Endothelial cell of umbilical vein (primary cell): ENCODE measurements around the gene ADD2. TPM values are rescaled to one million over a fixed set of nuclear protein-coding genes. Genes with fewer than 3 reads are reported as not detected.

ENCODE experiments used
- BruUV-seq: library from RNA; stranded (reverse); fragments of 400-500 nt; replicated peaks from 2 replicates; lab custom pipeline; 2021; lab: Mats Ljungman, UMichigan
- CTCF ChIA-PET: fragments of 300-600, 350-600 bp; sonication (Branson Sonifier 250); formaldehyde crosslinking; loops from one replicate; lab custom pipeline; 2021; ENCODE audit warnings: antibody characterized with exemption, inconsistent platforms; lab: Charles Lee
- POLR2A ChIA-PET: fragments of 300-600, 350-600 bp; sonication (Branson Sonifier 250); formaldehyde crosslinking; loops from one replicate; lab custom pipeline; 2021; ENCODE audit warnings: antibody characterized with exemption, inconsistent platforms; lab: Charles Lee
- DNase-seq: peaks from one replicate; pipeline ENCODE4 v3.0.0-alpha.2; 2011; ENCODE audit warnings: low read depth, low spot score
- FAIRE-seq: peaks from 2 replicates; lab custom pipeline; 2011; peaks lifted over from hg19 to GRCh38; lab: Jason Lieb, UNC
- H2AFZ ChIP-seq: 2 replicates; pipeline ENCODE4 v1.6.0; 2012; ENCODE audit warnings: low read depth, low read length, control low read depth, inconsistent platforms
- H3K27ac ChIP-seq: 2 replicates; pipeline ENCODE4 v1.5.1; 2011; ENCODE audit warnings: low read depth, mild to moderate bottlenecking, control low read depth, low read length, moderate library complexity; ENCODE audit not compliant: insufficient read depth
- H3K27me3 ChIP-seq, 2 experiments: 2 replicates each; pipeline versions ENCODE4 v1.6.0 to v1.6.1; 2011; ENCODE audit warnings: low read length in 2 of 2, mixed read lengths in 1 of 2; ENCODE audit not compliant: control insufficient read depth in 2 of 2, insufficient read depth in 2 of 2
- H3K36me3 ChIP-seq, 2 experiments: 2 replicates in 1 of 2; 3 replicates in 1 of 2; pipeline ENCODE4 v1.5.1; 2011; ENCODE audit warnings: low read length in 2 of 2, mild to moderate bottlenecking in 1 of 2, moderate library complexity in 1 of 2; ENCODE audit not compliant: control insufficient read depth in 2 of 2, insufficient read depth in 2 of 2; ENCODE audit errors: extremely low read depth in 1 of 2
- H3K4me1 ChIP-seq: 3 replicates; pipeline ENCODE4 v1.5.1; 2011; ENCODE audit warnings: mild to moderate bottlenecking, low read length; ENCODE audit not compliant: control insufficient read depth, insufficient read depth; ENCODE audit errors: extremely low read depth
- H3K4me2 ChIP-seq: 2 replicates; pipeline ENCODE4 v1.6.1; 2011; ENCODE audit warnings: low read length, control low read depth, mixed read lengths; ENCODE audit not compliant: insufficient read depth
- H3K4me3 ChIP-seq, 3 experiments: fragments of 200-600 bp in 1 of 3; sonication (generic), shearing (Covaris generic) in 1 of 3; replicated peaks in 1 of 3; 2 replicates each; pipeline ENCODE4 v1.5.1; 2011 to 2016; ENCODE audit warnings: control low read depth in 3 of 3, low read length in 3 of 3, mild to moderate bottlenecking in 2 of 3, inconsistent platforms in 1 of 3, low read depth in 1 of 3, moderate library complexity in 1 of 3; ENCODE audit not compliant: insufficient read depth in 1 of 3
- H3K79me2 ChIP-seq: 2 replicates; pipeline ENCODE4 v1.6.0; 2012; ENCODE audit warnings: low read length, inconsistent platforms; ENCODE audit not compliant: control insufficient read depth, insufficient read depth
- H3K9ac ChIP-seq: replicated peaks from 2 replicates; pipeline ENCODE3; 2011; ENCODE audit warnings: low read length, control low read depth; ENCODE audit not compliant: insufficient read depth; ENCODE audit errors: extremely low read depth
- H3K9me1 ChIP-seq: replicated peaks from 3 replicates; pipeline ENCODE4 v1.6.0; 2011; ENCODE audit warnings: mild to moderate bottlenecking, low read length; ENCODE audit not compliant: control insufficient read depth, insufficient read depth; ENCODE audit errors: extremely low read depth
- H3K9me3 ChIP-seq: replicated peaks from 2 replicates; pipeline ENCODE4 v1.5.1; 2012; ENCODE audit warnings: low read length, inconsistent platforms; ENCODE audit not compliant: control insufficient read depth, insufficient read depth
- H4K20me1 ChIP-seq: replicated peaks from 2 replicates; pipeline ENCODE3; 2011; ENCODE audit warnings: mild to moderate bottlenecking, low read length; ENCODE audit not compliant: control insufficient read depth, insufficient read depth; ENCODE audit errors: extremely low read depth
- EZH2 ChIP-seq: IDR thresholded peaks from 2 replicates; pipeline ENCODE4 v1.6.1; 2012; ENCODE audit warnings: borderline replicate concordance, low read depth, mild to moderate bottlenecking, moderate library complexity, low read length, inconsistent platforms; ENCODE audit not compliant: severe bottlenecking
- FOS ChIP-seq: IDR thresholded peaks from 2 replicates; pipeline ENCODE4 v1.6.1; 2011; ENCODE audit warnings: mild to moderate bottlenecking, low read length, moderate library complexity, borderline replicate concordance; ENCODE audit not compliant: insufficient read depth
- GATA2 ChIP-seq: IDR thresholded peaks from 2 replicates; pipeline ENCODE4 v1.7.0; 2011; ENCODE audit warnings: low read depth, mild to moderate bottlenecking, moderate library complexity, mixed read lengths, low read length; ENCODE audit not compliant: insufficient read length, insufficient read depth
- JUN ChIP-seq: IDR thresholded peaks from 2 replicates; pipeline ENCODE4 v1.6.1; 2011; ENCODE audit warnings: borderline replicate concordance, low read depth; ENCODE audit not compliant: insufficient read length, insufficient read depth
- MYC ChIP-seq: IDR thresholded peaks from one replicate; pipeline ENCODE4 v1.6.1; 2011; ENCODE audit warnings: mild to moderate bottlenecking, low read depth, low read length
- POLR2A ChIP-seq: IDR thresholded peaks from 2 replicates; pipeline ENCODE4 v1.6.1; 2012; ENCODE audit warnings: low read depth, mild to moderate bottlenecking, control low read depth, low read length
- POLR2AphosphoS5 ChIP-seq: IDR thresholded peaks from 2 replicates; pipeline ENCODE4 v1.6.1; 2012; ENCODE audit warnings: low read depth, mild to moderate bottlenecking, control low read depth, low read length, moderate library complexity; ENCODE audit not compliant: insufficient read depth
- dilution Hi-C: fragments of 300-500 bp; cut with MboI; formaldehyde crosslinking; loops from one replicate; pipeline ENCODE4 v1.15.0; 2019; ENCODE audit warnings: low sequenced_read_pairs; ENCODE audit not compliant: extremely low pct_ligation_motif_present
- intact Hi-C: fragments of 100-400 bp; cut with micrococcal nuclease; formaldehyde crosslinking; loops from one replicate; pipeline ENCODE4 v1.10.0; 2022
- polyA plus RNA-seq, 4 experiments: library from polyadenylated mRNA; depleted of rRNA in 3 of 4; stranded (reverse) in 3 of 4; unstranded in 1 of 4; fragments of >200 nt; gene quantifications; 2 replicates each; pipeline versions ENCODE4 v1.2.1 to v1.2.3, GENCODE V29; 2011 to 2012; ENCODE audit warnings: missing spikeins in 1 of 4
- total RNA-seq: library from RNA; stranded (reverse); gene quantifications from 2 replicates; pipeline ENCODE4 v1.2.3, GENCODE V29; 2021
- TF ChIP-seq, protein P1 (sequence below), 2 donors: IDR thresholded peaks; 1 replicate in 1 of 2; 2 replicates in 1 of 2; pipeline ENCODE4 v1.5.1; 2011; ENCODE audit warnings: low read length in 2 of 2, mild to moderate bottlenecking in 2 of 2, moderate library complexity in 2 of 2, control low read depth in 1 of 2, inconsistent platforms in 1 of 2, low read depth in 1 of 2; ENCODE audit not compliant: insufficient read depth in 1 of 2; ENCODE audit errors: extremely low read depth in 1 of 2
- TF ChIP-seq, protein P2 (sequence below): IDR thresholded peaks from 2 replicates; pipeline ENCODE4 v1.6.1; 2011; ENCODE audit not compliant: insufficient read depth, insufficient read length

The ADD2 gene
- total and polyA plus RNA-seq, 2 donors (not counting 3 experiments of a cell fraction or from before 2014, with no cell fraction given) = 0.17 TPM; not detected in 1

DNA sequence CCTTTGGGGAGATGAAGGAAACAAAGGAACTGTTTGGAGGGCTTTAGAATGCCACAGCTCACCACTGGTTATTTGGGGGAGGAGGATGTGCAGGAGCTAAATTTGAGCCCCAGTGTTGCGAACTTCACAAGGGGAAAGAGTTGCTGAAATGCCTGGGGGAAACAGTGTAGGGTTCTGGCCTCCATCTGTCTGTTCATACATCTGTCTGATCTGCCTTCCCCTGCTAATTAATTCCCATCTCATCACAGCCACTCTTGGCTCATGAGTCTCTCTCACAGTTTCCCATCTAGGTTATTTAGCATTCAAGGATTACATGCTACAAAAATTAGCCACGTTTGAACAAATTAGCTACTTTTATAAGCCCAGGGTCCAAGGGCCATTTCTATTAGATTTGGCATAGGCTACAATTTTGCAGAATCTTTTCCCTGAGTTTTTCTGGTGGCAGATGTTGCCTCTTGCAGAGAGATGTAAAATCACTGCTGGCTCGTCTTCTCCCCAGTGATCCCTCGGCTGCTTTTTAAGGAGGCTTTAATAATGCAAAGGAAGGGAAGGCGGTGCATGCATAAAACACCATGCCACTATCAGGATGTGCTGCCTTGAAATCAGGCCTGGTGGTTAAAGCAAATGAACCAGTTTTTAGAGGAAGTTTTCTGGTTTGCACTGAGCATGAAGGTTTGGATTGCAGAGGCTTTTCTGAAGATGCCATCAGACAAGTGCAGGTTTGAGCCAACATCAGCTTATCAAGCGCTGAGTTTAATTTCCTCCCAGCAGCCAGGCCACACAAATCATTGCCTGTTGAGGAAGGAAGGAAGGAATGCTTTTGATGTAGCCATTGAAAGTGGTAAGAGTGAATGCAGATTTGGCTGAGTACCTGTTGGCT lies 35.0 kb downstream of the ADD2 start:
- no peak for FAIRE-seq
- BruUV-seq = no TSS peak
- CTCF ChIA-PET = no interaction called here

More for the DNA sequence above, 35.0 kb downstream of the ADD2 start:
- H3K27me3 ChIP-seq = peaks cover 12 to 13% of the 10 kb centered on the region in 2 experiments
- no peak overlapping the region for H2AFZ ChIP-seq
- intact Hi-C loops (no loop called here), dilution Hi-C loops (no loop called here)
- DNase-seq = no peak
- no peaks in the 10 kb centered on the region for H3K9me3 ChIP-seq
- H3K9me1 ChIP-seq = no peaks in the 10 kb centered on the region
- H3K27ac ChIP-seq = no peak overlapping the region
- H3K36me3 ChIP-seq = no peaks in the 10 kb centered on the region
- no peak overlapping the region for H3K4me3 ChIP-seq
- POLR2A ChIA-PET = no interaction called here
- no peaks in the 10 kb centered on the region for H3K4me1 ChIP-seq
- H4K20me1 ChIP-seq = no peaks in the 10 kb centered on the region
- TF ChIP-seq JUN (no peak), GATA2 (no peak), EZH2 (no peak), FOS (no peak), POLR2AphosphoS5 (no peak), MYC (no peak), POLR2A (no peak)
- TF ChIP-seq, protein P1, sequence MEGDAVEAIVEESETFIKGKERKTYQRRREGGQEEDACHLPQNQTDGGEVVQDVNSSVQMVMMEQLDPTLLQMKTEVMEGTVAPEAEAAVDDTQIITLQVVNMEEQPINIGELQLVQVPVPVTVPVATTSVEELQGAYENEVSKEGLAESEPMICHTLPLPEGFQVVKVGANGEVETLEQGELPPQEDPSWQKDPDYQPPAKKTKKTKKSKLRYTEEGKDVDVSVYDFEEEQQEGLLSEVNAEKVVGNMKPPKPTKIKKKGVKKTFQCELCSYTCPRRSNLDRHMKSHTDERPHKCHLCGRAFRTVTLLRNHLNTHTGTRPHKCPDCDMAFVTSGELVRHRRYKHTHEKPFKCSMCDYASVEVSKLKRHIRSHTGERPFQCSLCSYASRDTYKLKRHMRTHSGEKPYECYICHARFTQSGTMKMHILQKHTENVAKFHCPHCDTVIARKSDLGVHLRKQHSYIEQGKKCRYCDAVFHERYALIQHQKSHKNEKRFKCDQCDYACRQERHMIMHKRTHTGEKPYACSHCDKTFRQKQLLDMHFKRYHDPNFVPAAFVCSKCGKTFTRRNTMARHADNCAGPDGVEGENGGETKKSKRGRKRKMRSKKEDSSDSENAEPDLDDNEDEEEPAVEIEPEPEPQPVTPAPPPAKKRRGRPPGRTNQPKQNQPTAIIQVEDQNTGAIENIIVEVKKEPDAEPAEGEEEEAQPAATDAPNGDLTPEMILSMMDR (IDR thresholded peaks at IDR 0.05; ENCODE audit: extremely low read depth in 1 of 2, insufficient read depth in 1 of 2, low read depth in 1 of 2, low read length in 2 of 2) = no peak
- TF ChIP-seq, protein P2, sequence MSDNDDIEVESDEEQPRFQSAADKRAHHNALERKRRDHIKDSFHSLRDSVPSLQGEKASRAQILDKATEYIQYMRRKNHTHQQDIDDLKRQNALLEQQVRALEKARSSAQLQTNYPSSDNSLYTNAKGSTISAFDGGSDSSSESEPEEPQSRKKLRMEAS = no peak
- no peak overlapping the region for H3K9ac ChIP-seq
- H3K79me2 ChIP-seq = no peaks in the 10 kb centered on the region
- H3K4me2 ChIP-seq = no peak overlapping the region
